Amygdala (tissue), 56 donors: ENCODE data around the gene TGFBRAP1.
"Not testable (repeated sequence)": the region's sequence is repeated elsewhere in the genome, so short reads cannot be mapped to it uniquely, and the experiment has no call there.

Experiments
- DNase-seq, 56 donors: peaks; one replicate each; lab custom pipeline; 2025; lab: John Stamatoyannopoulos, UW

Gene TGFBRAP1

GRCh38 chr2:105280281-105280680 is 49.3 kb downstream of the TGFBRAP1 start:
- DNase-seq, result no peak

GRCh38 chr2:105279126-105279525 is 50.4 kb downstream of the TGFBRAP1 start:
- DNase-seq, result no peak

- no peak for DNase-seq
Measured at GRCh38 chr2:105278654-105279053, 50.9 kb downstream of the TGFBRAP1 start.

GRCh38 chr2:105274046-105274445 is 55.5 kb downstream of the TGFBRAP1 start:
- no peak for DNase-seq

GRCh38 chr2:105272176-105272575 is 57.4 kb downstream of the TGFBRAP1 start:
- no peak for DNase-seq

GRCh38 chr2:105271393-105272045 is 58.0 kb downstream of the TGFBRAP1 start:
- DNase-seq, result no peak

GRCh38 chr2:105269426-105269825 is 60.1 kb downstream of the TGFBRAP1 start:
- DNase-seq, result no peak

GRCh38 chr2:105262651-105263091 is 66.9 kb downstream of the TGFBRAP1 start:
- no peak for DNase-seq

GRCh38 chr2:105261061-105261460 is 68.5 kb downstream of the TGFBRAP1 start:
- no peak for DNase-seq

GRCh38 chr2:105258835-105259350 is 70.6 kb downstream of the TGFBRAP1 start:
- no peak for DNase-seq

- DNase-seq, result no peak
Measured at GRCh38 chr2:105257981-105258380, 71.6 kb downstream of the TGFBRAP1 start.

- no peak for DNase-seq
Measured at GRCh38 chr2:105256431-105257047, 73.0 kb downstream of the TGFBRAP1 start.

- DNase-seq, result no peak
Measured at GRCh38 chr2:105255979-105256378, 73.6 kb downstream of the TGFBRAP1 start.

- no peak for DNase-seq
Measured at GRCh38 chr2:105254531-105255210, 74.9 kb downstream of the TGFBRAP1 start.

GRCh38 chr2:105252271-105252670 is 77.3 kb downstream of the TGFBRAP1 start:
- DNase-seq, result no peak

- DNase-seq, result not testable (repeated sequence)
Measured at GRCh38 chr2:105251016-105251648, 78.4 kb downstream of the TGFBRAP1 start.

- no peak for DNase-seq
Measured at GRCh38 chr2:105249891-105250290, 79.6 kb downstream of the TGFBRAP1 start.

GRCh38 chr2:105249181-105249580 is 80.4 kb downstream of the TGFBRAP1 start:
- DNase-seq, result no peak

GRCh38 chr2:105248316-105249070 is 81.0 kb downstream of the TGFBRAP1 start:
- no peak for DNase-seq

GRCh38 chr2:105244451-105244850 is 85.1 kb downstream of the TGFBRAP1 start:
- no peak for DNase-seq
